ENCODE data around the gene SEMG2.

GRCh38 chr20:45189067-45189609 lies 32.0 kb upstream of the SEMG2 start:
- TF ChIP-seq CTCF (optimal IDR thresholded peaks at IDR 0.05 in 1 of 3, IDR thresholded peaks at IDR 0.05 in 1 of 3, conservative IDR thresholded peaks at IDR 0.05 in 1 of 3; ENCODE audit: extremely low read depth in 1 of 3, insufficient read depth in 2 of 3, low read length in 3 of 3) (no peak), EZH2 (IDR thresholded peaks at IDR 0.05; ENCODE audit: low read length) (no peak)

Data from keratinocyte (primary cell).